Right lobe of liver (tissue), 6 donors: ENCODE data around the gene CEACAM7. TPM values are rescaled to one million over a fixed set of nuclear protein-coding genes. Genes with fewer than 3 reads are reported as not detected.

Experiments used
- ATAC-seq, 4 donors: fragments of 200-7000 bp; cut with Tn5 transposase; one replicate each; pipeline ENCODE4 v1.9.1; 2020; ENCODE audit warnings: mild to moderate bottlenecking in 4 of 4, moderate library complexity in 4 of 4
- DNase-seq, 3 donors: peaks; one replicate each; pipeline ENCODE4 v3.0.0-alpha.2; 2020
- H3K27ac ChIP-seq, 3 donors: fragments of 200-600 bp; one replicate each; pipeline ENCODE4 v1.8.0; 2022
- H3K27me3 ChIP-seq, 2 donors: fragments of 200-600 bp; one replicate each; pipeline ENCODE4 v1.8.0; 2022
- H3K36me3 ChIP-seq, 4 donors: fragments of 200-600 bp; sonication (generic) in 1 of 4; one replicate each; pipeline versions ENCODE4 v1.5.1 to v1.8.0; 2017 to 2022; ENCODE audit warnings: control low read depth in 1 of 4
- H3K4me1 ChIP-seq, 4 donors: fragments of 200-600 bp; sonication (generic) in 1 of 4; one replicate each; pipeline versions ENCODE4 v1.5.1 to v1.8.0; 2017 to 2022; ENCODE audit warnings: control low read depth in 1 of 4
- H3K4me3 ChIP-seq, 3 donors: fragments of 200-600 bp; one replicate each; pipeline ENCODE4 v1.8.0; 2022
- H3K9me3 ChIP-seq, 4 donors: fragments of 200-600 bp; sonication (generic) in 1 of 4; one replicate each; pipeline versions ENCODE4 v1.5.1 to v1.8.0; 2017 to 2022; ENCODE audit warnings: control low read depth in 1 of 4
- POLR2A ChIP-seq: fragments of 450-650 bp; IDR thresholded peaks from one replicate; pipeline ENCODE4 v1.6.1; 2017; ENCODE audit warnings: antibody characterized with exemption, mild to moderate bottlenecking
- WGBS: methylation state at CpG from one replicate; pipeline ENCODE4 v1.1.6; 2018; ENCODE audit warnings: low coverage, low lambda C conversion rate; ENCODE audit not compliant: insufficient coverage; ENCODE audit errors: missing lambda C conversion rate; 5-methylcytosine and 5-hydroxymethylcytosine counted together
- intact Hi-C, 2 donors: fragments of 100-400 bp; cut with DNase I; formaldehyde crosslinking; loops; one replicate each; pipeline versions ENCODE4 v1.11.2 to v1.14.1; 2022
- small RNA-seq, 2 experiments: library from RNA; depleted of rRNA; stranded (forward); fragments of <200 nt; gene quantifications; one replicate each; pipeline ENCODE3, GENCODE V24; 2016
- total RNA-seq, 6 experiments: library from RNA; depleted of rRNA in 2 of 6; stranded (reverse); fragments of >200 nt in 2 of 6; fragmentation: NEBNext Ultra II Directional in 3 of 6; extraction: Animal tissue kit (Norgen Biotek cat#: 25700) in 3 of 6; gene quantifications; one replicate each; pipeline versions ENCODE4 v1.1.0 to v1.2.4, GENCODE V29; 2016 to 2023
- TF ChIP-seq, protein P1 (sequence below), 4 donors: fragments of 200-600 bp in 3 of 4; fragments of 450-650 bp in 1 of 4; IDR thresholded peaks; one replicate each; pipeline versions ENCODE4 v1.5.1 to v1.8.0; 2016 to 2022; ENCODE audit warnings: antibody characterized with exemption in 4 of 4, mild to moderate bottlenecking in 2 of 4
- donor health status: DM: no; HTN: yes; CAD: no.
- donor health status: DM: no; HTN: no; CAD: no.
- donor health status: DM: no; HTN: no; CAD: no.
- donor health status: DM: no; HTN: yes; CAD: no.
- donor health status: DM: no; HTN: yes; CAD: no.

Gene CEACAM7
- total RNA-seq, 6 experiments from 2014 or later, result not detected

DNA sequence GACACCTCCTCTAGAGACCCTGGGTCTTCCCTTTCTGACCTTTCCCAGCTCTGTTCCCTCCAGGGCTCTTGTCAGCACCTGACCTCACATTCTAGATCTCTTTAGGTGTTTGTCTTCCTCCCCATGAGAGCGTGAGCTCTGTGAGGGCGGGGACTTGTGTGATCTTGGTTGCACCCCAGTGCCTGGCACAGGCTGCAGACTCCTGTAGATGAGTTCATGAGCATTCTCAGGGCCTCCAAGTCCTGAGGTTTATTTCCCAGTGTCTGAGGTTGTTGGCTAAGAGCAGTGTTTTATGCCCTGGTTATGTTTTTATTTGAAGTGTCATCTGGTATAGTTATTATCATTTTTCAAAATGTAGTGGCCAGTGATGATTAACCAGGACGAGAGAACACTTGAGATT is 61.8 kb downstream of the CEACAM7 start:
- Histone ChIP-seq H3K9me3 (no peaks in the 10 kb centered on the region), H3K36me3 (no peaks in the 10 kb centered on the region), H3K27ac (no peak overlapping the region), H3K4me3 (no peak overlapping the region), H3K27me3 (no peaks in the 10 kb centered on the region), H3K4me1 (no peaks in the 10 kb centered on the region)
- DNase-seq (no peak), ATAC-seq (no peak)
- 18% methylated on average over 2 of the region's 3 CpGs for WGBS
- intact Hi-C loops, result no loop called here
- TF ChIP-seq, protein P1, sequence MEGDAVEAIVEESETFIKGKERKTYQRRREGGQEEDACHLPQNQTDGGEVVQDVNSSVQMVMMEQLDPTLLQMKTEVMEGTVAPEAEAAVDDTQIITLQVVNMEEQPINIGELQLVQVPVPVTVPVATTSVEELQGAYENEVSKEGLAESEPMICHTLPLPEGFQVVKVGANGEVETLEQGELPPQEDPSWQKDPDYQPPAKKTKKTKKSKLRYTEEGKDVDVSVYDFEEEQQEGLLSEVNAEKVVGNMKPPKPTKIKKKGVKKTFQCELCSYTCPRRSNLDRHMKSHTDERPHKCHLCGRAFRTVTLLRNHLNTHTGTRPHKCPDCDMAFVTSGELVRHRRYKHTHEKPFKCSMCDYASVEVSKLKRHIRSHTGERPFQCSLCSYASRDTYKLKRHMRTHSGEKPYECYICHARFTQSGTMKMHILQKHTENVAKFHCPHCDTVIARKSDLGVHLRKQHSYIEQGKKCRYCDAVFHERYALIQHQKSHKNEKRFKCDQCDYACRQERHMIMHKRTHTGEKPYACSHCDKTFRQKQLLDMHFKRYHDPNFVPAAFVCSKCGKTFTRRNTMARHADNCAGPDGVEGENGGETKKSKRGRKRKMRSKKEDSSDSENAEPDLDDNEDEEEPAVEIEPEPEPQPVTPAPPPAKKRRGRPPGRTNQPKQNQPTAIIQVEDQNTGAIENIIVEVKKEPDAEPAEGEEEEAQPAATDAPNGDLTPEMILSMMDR (IDR thresholded peaks at IDR 0.05), result no peak
- TF ChIP-seq POLR2A, result no peak

GRCh38 chr19:41624937-41625336 is 63.1 kb downstream of the CEACAM7 start:
- Histone ChIP-seq H3K27me3 (no peaks in the 10 kb centered on the region), H3K36me3 (no peaks in the 10 kb centered on the region), H3K4me1 (no peaks in the 10 kb centered on the region), H3K9me3 (no peaks in the 10 kb centered on the region), H3K27ac (no peak overlapping the region), H3K4me3 (no peak overlapping the region)
- DNase-seq (no peak), ATAC-seq (no peak)
- intact Hi-C loops, result no loop called here
- TF ChIP-seq POLR2A, result no peak
- TF ChIP-seq, protein P1 (IDR thresholded peaks at IDR 0.05), result no peak
- no CpG with 5 or more reads among the region's 4 CpGs for WGBS

DNA sequence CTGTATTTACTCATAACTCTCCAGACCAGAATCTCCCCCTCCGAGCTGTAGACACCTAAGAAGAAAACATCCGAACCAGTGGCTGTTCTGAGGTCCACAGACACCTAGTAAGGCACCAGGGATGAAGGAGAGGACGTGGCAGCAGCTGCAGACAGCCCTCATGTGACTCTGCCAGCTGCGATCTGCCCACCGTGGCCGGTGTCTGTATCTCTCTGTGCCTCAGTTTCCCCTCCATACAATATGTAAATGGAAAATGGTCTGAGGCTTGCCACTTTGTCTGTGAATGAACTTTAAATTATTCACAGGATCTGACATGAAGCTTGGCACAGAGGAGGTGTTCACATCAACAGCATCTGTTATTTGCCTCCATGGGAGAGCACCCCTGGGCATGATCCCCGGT is 63.6 kb downstream of the CEACAM7 start:
- no peaks in the 10 kb centered on the region for H3K36me3 ChIP-seq
- no peak overlapping the region for H3K27ac ChIP-seq
- no peak overlapping the region for H3K4me3 ChIP-seq
- intact Hi-C loops, result no loop called here
- ATAC-seq (no peak), DNase-seq (no peak)
- no peaks in the 10 kb centered on the region for H3K9me3 ChIP-seq
- no peak for TF ChIP-seq POLR2A
- TF ChIP-seq, protein P1 (IDR thresholded peaks at IDR 0.05), result no peak
- H3K4me1 ChIP-seq, result no peaks in the 10 kb centered on the region
- H3K27me3 ChIP-seq, result no peaks in the 10 kb centered on the region
- 31% methylated on average over 4 of the region's 7 CpGs for WGBS

GRCh38 chr19:41623360-41623759 is 64.7 kb downstream of the CEACAM7 start:
- WGBS, result 38% methylated on average over 4 of the region's 4 CpGs
- Histone ChIP-seq H3K4me3 (no peak overlapping the region), H3K4me1 (no peaks in the 10 kb centered on the region), H3K27me3 (no peaks in the 10 kb centered on the region), H3K36me3 (no peaks in the 10 kb centered on the region), H3K27ac (no peak overlapping the region), H3K9me3 (no peaks in the 10 kb centered on the region)
- DNase-seq (no peak), ATAC-seq (no peak)
- intact Hi-C loops, result no loop called here
- TF ChIP-seq, protein P1 (IDR thresholded peaks at IDR 0.05), result no peak
- no peak for TF ChIP-seq POLR2A

Small RNA genes lying within 50 kb of the gene (small RNA-seq; reads per million reads assigned to genes)
- 0 reads per million in 2 experiments for gene AC243960.4

Other genes starting within 250 kb of the CEACAM7 start
- gene DMAC2, start 248.4 kb downstream of the CEACAM7 start, total RNA-seq, result 10 to 100 TPM; 18.9 to 30.5 (median 22.5) TPM
- gene ERICH4, start 245.1 kb downstream of the CEACAM7 start, total RNA-seq, result not detected
- gene CEACAM21, start 112.1 kb downstream of the CEACAM7 start, total RNA-seq, result 1 to 10 TPM in 3 of 6 experiments, under 1 TPM in 2, not detected in 1; 0.49 to 1.4 (median 1.2) TPM
- gene CEACAM4, start 61.2 kb downstream of the CEACAM7 start, total RNA-seq, result 1 to 10 TPM in 2 of 6 experiments, under 1 TPM in 4; 0.29 to 3.4 (median 0.58) TPM
- gene CEACAM5, start 20.4 kb upstream of the CEACAM7 start, total RNA-seq, result not detected
- under 1 TPM in 4 of 6 experiments, not detected in 2; 0.18 to 0.44 (median 0.23) TPM for gene CEACAM6, start 67.3 kb upstream of the CEACAM7 start, total RNA-seq
- gene CEACAM3, start 108.3 kb upstream of the CEACAM7 start, total RNA-seq, result under 1 TPM; 0.42 to 0.73 (median 0.51) TPM
- not detected for gene LYPD4, start 156.4 kb upstream of the CEACAM7 start, total RNA-seq
- gene DMRTC2, start 156.8 kb upstream of the CEACAM7 start, total RNA-seq, result not detected
- 100 to 1,000 TPM; 347 to 556 (median 499) TPM for gene RPS19, start 172.0 kb upstream of the CEACAM7 start, total RNA-seq
- gene CD79A, start 189.0 kb upstream of the CEACAM7 start, total RNA-seq, result under 1 TPM in 4 of 6 experiments, not detected in 2; 0.18 to 0.71 (median 0.39) TPM
- gene ARHGEF1, start 194.9 kb upstream of the CEACAM7 start, total RNA-seq, result 10 to 100 TPM; 25.3 to 39.7 (median 30.2) TPM
- not detected for gene ERFL, start 240.2 kb upstream of the CEACAM7 start, total RNA-seq